Progenitor cell of endocrine pancreas (in vitro differentiated cells): Measurements from ENCODE around the gene YBX3. TPM values are rescaled to one million over a fixed set of nuclear protein-coding genes. Genes with fewer than 3 reads are reported as not detected.

Source experiments
- DNase-seq: peaks from one replicate; pipeline ENCODE4 v3.0.0; 2021; ENCODE audit warnings: low spot score; ENCODE audit not compliant: unreplicated experiment
- H3K27ac Mint-ChIP-seq: 2 replicates; pipeline ENCODE4 v1.8.0; 2021; ENCODE audit warnings: mild to moderate bottlenecking, moderate library complexity, mixed read lengths
- H3K27me3 Mint-ChIP-seq: 2 replicates; pipeline ENCODE4 v1.8.0; 2021; ENCODE audit warnings: mixed read lengths
- H3K36me3 Mint-ChIP-seq: 2 replicates; pipeline ENCODE4 v1.8.0; 2022; ENCODE audit warnings: mixed read lengths; ENCODE audit not compliant: insufficient read depth
- H3K4me1 Mint-ChIP-seq: 2 replicates; pipeline ENCODE4 v1.8.0; 2021; ENCODE audit warnings: low read depth, mixed read lengths
- H3K4me3 Mint-ChIP-seq: 2 replicates; pipeline ENCODE4 v1.8.0; 2021; ENCODE audit warnings: low read depth, mild to moderate bottlenecking, moderate library complexity, mixed read lengths
- H3K9me3 Mint-ChIP-seq: 2 replicates; pipeline ENCODE4 v1.8.0; 2021; ENCODE audit warnings: low read depth, mixed read lengths
- CTCF ChIP-seq: fragments of 200-600 bp; sonication (generic); IDR thresholded peaks from one replicate; pipeline ENCODE4 v1.5.0; 2021; ENCODE audit warnings: antibody characterized with exemption, mild to moderate bottlenecking; ENCODE audit not compliant: unreplicated experiment
- total RNA-seq: library from RNA; stranded (reverse); gene quantifications from 2 replicates; pipeline ENCODE4 v1.2.1, GENCODE V29; 2021

YBX3 gene
- total RNA-seq, 1 donor from 2014 or later = 200 TPM

DNA sequence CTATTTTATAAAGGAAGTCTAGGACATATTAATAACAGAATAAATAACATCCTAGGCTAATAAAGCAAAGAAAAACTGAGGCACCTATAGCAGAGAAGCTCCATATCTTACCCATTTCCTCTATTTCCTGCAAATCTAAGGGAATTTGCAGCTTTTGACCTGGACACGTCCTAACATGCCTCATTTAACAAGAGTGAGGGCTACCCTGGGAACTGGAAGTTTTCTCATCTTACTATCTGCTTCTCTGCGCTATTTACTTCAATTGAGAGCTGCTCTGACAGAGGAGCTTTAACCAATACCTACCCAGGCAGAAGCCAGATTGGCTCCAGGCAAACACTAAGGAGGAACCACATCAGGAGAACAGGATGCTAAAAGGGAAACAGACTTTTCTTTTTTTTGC lies 5.7 kb downstream of the YBX3 start:
- H3K27ac Mint-ChIP-seq = peak overlapping the region; percentile 45
- no peak for DNase-seq
- H3K9me3 Mint-ChIP-seq = no peaks in the 10 kb centered on the region
- TF ChIP-seq CTCF = no peak
- peaks cover 29% of the 10 kb centered on the region for H3K4me1 Mint-ChIP-seq
- no peaks in the 10 kb centered on the region for H3K27me3 Mint-ChIP-seq
- no peak overlapping the region for H3K4me3 Mint-ChIP-seq
- H3K36me3 Mint-ChIP-seq = peaks cover 25% of the 10 kb centered on the region

DNA sequence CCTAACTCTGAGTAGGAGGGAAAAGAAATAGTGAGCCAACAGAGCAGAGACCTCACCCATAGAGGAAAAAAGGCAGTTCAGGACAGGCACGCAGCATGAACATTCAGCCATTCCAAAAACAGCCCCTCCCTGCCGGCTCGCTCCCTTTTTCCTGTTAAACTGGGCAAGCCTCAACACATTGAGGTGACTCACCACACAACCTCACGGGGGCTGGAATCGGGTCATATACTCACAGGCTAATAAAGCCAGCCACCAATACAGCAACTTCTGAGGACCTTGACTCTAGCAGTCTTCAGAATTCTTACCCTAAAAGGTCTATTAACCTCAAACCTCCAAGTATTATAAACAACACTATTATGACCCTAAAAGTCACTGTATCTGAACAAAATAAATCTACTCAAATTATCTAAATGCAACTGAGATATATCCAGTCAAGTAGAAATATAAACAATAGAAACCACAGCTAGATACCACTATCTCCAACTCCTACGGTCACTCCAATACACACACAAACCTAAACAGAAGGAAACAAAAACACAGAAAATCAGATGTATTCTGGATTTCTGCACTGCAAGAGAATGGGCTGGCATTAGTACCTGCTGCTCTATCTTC lies 6.3 kb downstream of the YBX3 start:
- TF ChIP-seq CTCF = no peak
- H3K4me1 Mint-ChIP-seq = peaks cover 25% of the 10 kb centered on the region
- H3K9me3 Mint-ChIP-seq = no peaks in the 10 kb centered on the region
- peaks cover 28% of the 10 kb centered on the region for H3K36me3 Mint-ChIP-seq
- no peak overlapping the region for H3K4me3 Mint-ChIP-seq
- peak overlapping the region; percentile 45 for H3K27ac Mint-ChIP-seq
- no peak for DNase-seq
- no peaks in the 10 kb centered on the region for H3K27me3 Mint-ChIP-seq

- peaks cover 28% of the 10 kb centered on the region for H3K36me3 Mint-ChIP-seq
- H3K27me3 Mint-ChIP-seq = no peaks in the 10 kb centered on the region
- peaks cover 22% of the 10 kb centered on the region for H3K4me1 Mint-ChIP-seq
- no peak for TF ChIP-seq CTCF
- peak overlapping the region; percentile 45 for H3K27ac Mint-ChIP-seq
- no peaks in the 10 kb centered on the region for H3K9me3 Mint-ChIP-seq
- no peak for DNase-seq
- no peak overlapping the region for H3K4me3 Mint-ChIP-seq
Measured at GRCh38 chr12:10716277-10716676, 6.8 kb downstream of the YBX3 start.

- H3K36me3 Mint-ChIP-seq = peaks cover 29% of the 10 kb centered on the region
Measured at GRCh38 chr12:10715491-10715890, 7.6 kb downstream of the YBX3 start.

DNA sequence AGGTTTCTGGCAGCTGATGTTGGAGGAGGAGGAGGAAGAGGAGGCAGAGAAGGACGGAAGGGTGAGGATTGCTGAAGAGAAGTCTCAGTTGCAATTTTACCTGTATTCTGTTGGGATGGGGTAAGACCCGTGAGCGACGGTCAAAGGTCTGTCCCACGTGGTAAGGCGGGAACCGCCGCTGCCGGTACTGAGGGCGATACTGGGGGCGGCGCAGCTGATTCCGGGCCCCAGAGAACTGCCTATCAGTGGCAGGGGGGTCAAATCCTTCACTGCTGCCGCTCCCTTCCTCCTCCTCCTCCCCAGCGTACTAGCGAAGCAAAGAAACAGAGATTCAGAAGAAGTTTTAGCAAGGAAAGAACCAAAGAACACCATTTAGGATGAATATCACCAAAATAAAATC lies 13.3 kb downstream of the YBX3 start:
- Mint-ChIP-seq H3K36me3 (peaks cover 32% of the 10 kb centered on the region), H3K4me3 (no peak overlapping the region), H3K27me3 (no peaks in the 10 kb centered on the region), H3K4me1 (no peaks in the 10 kb centered on the region), H3K9me3 (no peaks in the 10 kb centered on the region), H3K27ac (no peak overlapping the region)
- no peak for TF ChIP-seq CTCF
- DNase-seq = no peak

More at GRCh38 chr12:10715491-10715890, 7.6 kb downstream of the YBX3 start:
- DNase-seq = no peak
- Mint-ChIP-seq H3K4me3 (no peak overlapping the region), H3K9me3 (no peaks in the 10 kb centered on the region), H3K4me1 (peaks cover 16% of the 10 kb centered on the region), H3K27me3 (no peaks in the 10 kb centered on the region), H3K27ac (no peak overlapping the region)
- TF ChIP-seq CTCF = no peak
